Gastroesophageal sphincter (tissue), 4 donors: Measurements from ENCODE around the gene HYCC1. TPM values are rescaled to one million over a fixed set of nuclear protein-coding genes. Genes with fewer than 3 reads are reported as not detected.

Experiments used
- ATAC-seq: fragments of 150-250 bp; one replicate; pipeline ENCODE4 v1.9.1; 2016; ENCODE audit warnings: mild to moderate bottlenecking, moderate library complexity
- H3K27ac ChIP-seq, 4 donors: fragments of 200-600 bp; sonication (generic) in 3 of 4; 1 replicate in 3 of 4; 2 replicates in 1 of 4; pipeline ENCODE4 v1.5.1; 2016 to 2019
- H3K27me3 ChIP-seq: fragments of 200-600 bp; sonication (generic); one replicate; pipeline ENCODE4 v1.5.1; 2019
- H3K36me3 ChIP-seq, 2 donors: fragments of 200-600 bp; sonication (generic); one replicate each; pipeline ENCODE4 v1.5.1; 2019; ENCODE audit warnings: control low read depth in 1 of 2
- H3K4me1 ChIP-seq, 3 donors: fragments of 200-600 bp; sonication (generic); 1 replicate in 2 of 3; 2 replicates in 1 of 3; pipeline ENCODE4 v1.5.1; 2016 to 2019; ENCODE audit warnings: control low read depth in 2 of 3
- H3K4me3 ChIP-seq, 2 donors: fragments of 200-600 bp; sonication (generic); one replicate each; pipeline ENCODE4 v1.5.1; 2019; ENCODE audit warnings: mild to moderate bottlenecking in 1 of 2, moderate library complexity in 1 of 2
- H3K9me3 ChIP-seq, 3 donors: fragments of 200-600 bp; sonication (generic); one replicate each; pipeline ENCODE4 v1.5.1; 2017 to 2019; ENCODE audit warnings: control low read depth in 2 of 3
- CTCF ChIP-seq, 4 experiments: fragments of 200-600 bp in 2 of 4; fragments of 450-650 bp in 2 of 4; sonication (generic) in 1 of 4; IDR thresholded peaks; one replicate each; pipeline ENCODE4 v1.5.1; 2017 to 2019; ENCODE audit warnings: antibody characterized with exemption in 4 of 4, mild to moderate bottlenecking in 2 of 4, moderate library complexity in 2 of 4
- EP300 ChIP-seq: sonication (generic); formaldehyde crosslinking; IDR thresholded peaks from one replicate; pipeline ENCODE4 v1.6.1; 2017; ENCODE audit warnings: antibody characterized with exemption, mild to moderate bottlenecking
- POLR2A ChIP-seq, 2 donors: fragments of 450-650 bp; IDR thresholded peaks; one replicate each; pipeline ENCODE4 v1.6.1; 2017; ENCODE audit warnings: antibody characterized with exemption in 2 of 2, mild to moderate bottlenecking in 2 of 2, moderate library complexity in 1 of 2
- POLR2AphosphoS5 ChIP-seq: sonication (generic); formaldehyde crosslinking; IDR thresholded peaks from one replicate; pipeline ENCODE4 v1.6.1; 2017; ENCODE audit warnings: antibody characterized with exemption
- WGBS, 2 donors: methylation state at CpG; one replicate each; pipeline ENCODE4 v1.1.5; 2018; ENCODE audit warnings: low coverage in 1 of 2; 5-methylcytosine and 5-hydroxymethylcytosine counted together
- total RNA-seq, 4 donors: library from RNA; depleted of rRNA; stranded (reverse); fragments of >200 nt; gene quantifications; one replicate each; pipeline ENCODE4 v1.1.0, GENCODE V29; 2016

The HYCC1 gene
- total RNA-seq, 4 donors from 2014 or later: 39.7 to 87.7 (median 52.7) TPM

- Histone ChIP-seq H3K4me3 (no peak overlapping the region), H3K36me3 (no peaks in the 10 kb centered on the region), H3K27me3 (no peaks in the 10 kb centered on the region), H3K9me3 (no peaks in the 10 kb centered on the region), H3K4me1 (peaks cover 8 to 41% (median 14%) of the 10 kb centered on the region in 3 donors), H3K27ac (peak overlapping the region in 2 of 4 donors; percentile 22 to 32)
- TF ChIP-seq EP300 (no peak), POLR2A (IDR thresholded peaks at IDR 0.05) (no peak), POLR2AphosphoS5 (no peak), CTCF (IDR thresholded peaks at IDR 0.05) (no peak)
- no peak for ATAC-seq
Observed at GRCh38 chr7:23009303-23009702, 4.6 kb downstream of the HYCC1 start.

- TF ChIP-seq POLR2A (IDR thresholded peaks at IDR 0.05) (no peak), EP300 (no peak), POLR2AphosphoS5 (no peak), CTCF (IDR thresholded peaks at IDR 0.05) (no peak)
- Histone ChIP-seq H3K36me3 (no peaks in the 10 kb centered on the region), H3K4me3 (no peak overlapping the region), H3K27me3 (no peaks in the 10 kb centered on the region), H3K4me1 (peaks cover under 1 to 39% (median 2%) of the 10 kb centered on the region in 3 donors), H3K9me3 (no peaks in the 10 kb centered on the region), H3K27ac (no peak overlapping the region)
- no peak for ATAC-seq
Observed at GRCh38 chr7:23004247-23004520, 9.7 kb downstream of the HYCC1 start.

- WGBS, 2 donors: 38 to 39% methylated on average over 2 of the region's 2 CpGs
- H3K27ac ChIP-seq: peak overlapping the region in 1 of 4 donors; percentile 5
- H3K4me3 ChIP-seq: no peak overlapping the region
- ATAC-seq: no peak
- H3K4me1 ChIP-seq: peaks cover 0 to 35% (median 2%) of the 10 kb centered on the region in 3 donors
- TF ChIP-seq POLR2A (IDR thresholded peaks at IDR 0.05) (no peak), EP300 (no peak), CTCF (IDR thresholded peaks at IDR 0.05) (no peak), POLR2AphosphoS5 (no peak)
- H3K27me3 ChIP-seq: no peaks in the 10 kb centered on the region
- no peaks in the 10 kb centered on the region for H3K9me3 ChIP-seq
- H3K36me3 ChIP-seq: no peaks in the 10 kb centered on the region
Observed at GRCh38 chr7:23003505-23004246, 10.3 kb downstream of the HYCC1 start.

- Histone ChIP-seq H3K9me3 (no peaks in the 10 kb centered on the region), H3K27me3 (no peaks in the 10 kb centered on the region), H3K36me3 (no peaks in the 10 kb centered on the region), H3K27ac (no peak overlapping the region), H3K4me3 (no peak overlapping the region), H3K4me1 (peaks cover 0 to 35% (median 5%) of the 10 kb centered on the region in 3 donors)
- no peak for ATAC-seq
- 94 to 100% methylated on average over 2 of the region's 2 CpGs for WGBS, 2 donors
- TF ChIP-seq EP300 (no peak), POLR2A (IDR thresholded peaks at IDR 0.05) (no peak), CTCF (IDR thresholded peaks at IDR 0.05) (no peak), POLR2AphosphoS5 (no peak)
Observed at GRCh38 chr7:23002698-23003097, 11.2 kb downstream of the HYCC1 start.

GRCh38 chr7:23001610-23002009 lies 12.3 kb downstream of the HYCC1 start:
- Histone ChIP-seq H3K27ac (no peak overlapping the region), H3K36me3 (no peaks in the 10 kb centered on the region), H3K4me3 (no peak overlapping the region), H3K27me3 (no peaks in the 10 kb centered on the region), H3K9me3 (no peaks in the 10 kb centered on the region), H3K4me1 (peaks cover 0 to 35% (median 5%) of the 10 kb centered on the region in 3 donors)
- no peak for ATAC-seq
- no peak for TF ChIP-seq EP300
- no peak for TF ChIP-seq CTCF (IDR thresholded peaks at IDR 0.05)
- TF ChIP-seq POLR2AphosphoS5: no peak
- no peak for TF ChIP-seq POLR2A (IDR thresholded peaks at IDR 0.05)
- WGBS, 2 donors: 57 to 67% methylated on average over 1 of the region's 1 CpG
